AG09319 (cell line): Measurements from ENCODE around the gene SGK1.
"Not testable (repeated sequence)": the region's sequence is repeated elsewhere in the genome, so short reads cannot be mapped to it uniquely, and the experiment has no call there.

ENCODE experiments used
- DNase-seq: peaks from one replicate; pipeline ENCODE4 v3.0.0-alpha.2; 2010; ENCODE audit warnings: low read depth; ENCODE audit errors: extremely low read depth
- CTCF ChIP-seq: IDR thresholded peaks from 2 replicates; pipeline ENCODE4 v1.5.1; 2011; ENCODE audit warnings: low read depth, mild to moderate bottlenecking, inconsistent platforms, low read length, moderate library complexity

SGK1 gene

GRCh38 chr6:134310817-134311216 is 7.1 kb downstream of the SGK1 start:
- DNase-seq = no peak
- TF ChIP-seq CTCF = no peak

GRCh38 chr6:134309983-134310605 is 7.8 kb downstream of the SGK1 start:
- TF ChIP-seq CTCF = no peak
- no peak for DNase-seq

- no peak for DNase-seq
- TF ChIP-seq CTCF = no peak
Observed at GRCh38 chr6:134309227-134309626, 8.7 kb downstream of the SGK1 start.

- DNase-seq = no peak
- TF ChIP-seq CTCF = no peak
Observed at GRCh38 chr6:134308800-134309199, 9.1 kb downstream of the SGK1 start.

- no peak for DNase-seq
- no peak for TF ChIP-seq CTCF
Observed at GRCh38 chr6:134307870-134308269, 10.0 kb downstream of the SGK1 start.

- TF ChIP-seq CTCF = no peak
- no peak for DNase-seq
Observed at GRCh38 chr6:134307075-134307474, 10.8 kb downstream of the SGK1 start.

GRCh38 chr6:134304381-134304780 is 13.5 kb downstream of the SGK1 start:
- not testable (repeated sequence) for DNase-seq

GRCh38 chr6:134303891-134304290 is 14.0 kb downstream of the SGK1 start:
- DNase-seq = no peak
- TF ChIP-seq CTCF = no peak
